HepG2 (cell line): ENCODE measurements around the gene HSPA4L. TPM values are rescaled to one million over a fixed set of nuclear protein-coding genes. Genes with fewer than 3 reads are reported as not detected.
A peak's percentile ranks its signal among the peaks of the same experiment; 100 is the strongest.

Source experiments
- ATAC-seq: fragments of 200-7000 bp; cut with Tn5 transposase; 3 replicates; pipeline ENCODE4 v1.9.1; 2020; ENCODE audit warnings: mild to moderate bottlenecking, moderate library complexity
- BruUV-seq: library from RNA; stranded (reverse); fragments of 400-500 nt; replicated peaks from 2 replicates; lab custom pipeline; 2021; lab: Mats Ljungman, UMichigan
- CTCF ChIA-PET: fragments of 300-600 bp; formaldehyde crosslinking; extraction: SDS; loops from one replicate; lab custom pipeline; 2021; ENCODE audit warnings: low total read pairs, inconsistent platforms, low intra/inter-chr PET ratio; lab: Yijun Ruan, JAX
- POLR2A ChIA-PET: fragments of 350-600 bp; sonication (Branson Sonifier 250); formaldehyde crosslinking; loops from one replicate; lab custom pipeline; 2020; ENCODE audit warnings: antibody characterized with exemption, inconsistent platforms; lab: Yijun Ruan, JAX
- DNase-seq: peaks from one replicate; pipeline ENCODE4 v3.0.0-alpha.2; 2015; ENCODE audit warnings: low spot score
- FAIRE-seq: peaks from 3 replicates; lab custom pipeline; 2011; peaks lifted over from hg19 to GRCh38; lab: Jason Lieb, UNC
- H2AFZ ChIP-seq: one replicate; pipeline ENCODE4 v1.6.1; 2011; ENCODE audit warnings: low read length, inconsistent platforms
- H3K27ac ChIP-seq: fragments of 300-600 bp; 3 replicates; pipeline ENCODE4 v1.8.0; 2011; ENCODE audit warnings: mixed run types, mild to moderate bottlenecking, mixed read lengths, low read length, inconsistent platforms; ENCODE audit not compliant: insufficient read depth; ENCODE audit errors: extremely low read length
- H3K27me3 ChIP-seq, 2 experiments: fragments of 200-600 bp in 1 of 2; 2 replicates in 1 of 2; 3 replicates in 1 of 2; pipeline versions ENCODE4 v1.6.0 to v1.8.0; 2011; ENCODE audit warnings: low read length in 2 of 2, mild to moderate bottlenecking in 2 of 2, moderate library complexity in 2 of 2, inconsistent platforms in 1 of 2; ENCODE audit not compliant: insufficient read depth in 2 of 2, control insufficient read depth in 1 of 2
- H3K36me3 ChIP-seq, 2 experiments: fragments of 200-600 bp in 1 of 2; replicated peaks in 1 of 2; 2 replicates in 1 of 2; 3 replicates in 1 of 2; pipeline versions ENCODE4 v1.5.1 to v1.8.0; 2011; ENCODE audit warnings: low read length in 2 of 2, inconsistent platforms in 1 of 2; ENCODE audit not compliant: insufficient read depth in 2 of 2, control insufficient read depth in 1 of 2
- H3K4me1 ChIP-seq: 2 replicates; pipeline ENCODE4 v1.5.1; 2012; ENCODE audit warnings: low read length, inconsistent platforms; ENCODE audit not compliant: insufficient read depth
- H3K4me2 ChIP-seq: 2 replicates; pipeline ENCODE4 v1.6.0; 2011; ENCODE audit warnings: low read depth, low read length, inconsistent platforms
- H3K4me3 ChIP-seq, 3 experiments: fragments of 200-600 bp in 1 of 3; sonication (generic), shearing (Covaris generic) in 1 of 3; replicated peaks in 1 of 3; 2 replicates each; pipeline ENCODE4 v1.5.1; 2011 to 2016; ENCODE audit warnings: low read length in 3 of 3, inconsistent platforms in 2 of 3, low read depth in 2 of 3, mild to moderate bottlenecking in 2 of 3, control low read depth in 1 of 3, mixed read lengths in 1 of 3; ENCODE audit not compliant: insufficient read depth in 1 of 3
- H3K79me2 ChIP-seq: one replicate; pipeline ENCODE4 v1.6.1; 2011; ENCODE audit warnings: low read length, inconsistent platforms; ENCODE audit not compliant: insufficient read depth
- H3K9ac ChIP-seq: 2 replicates; pipeline ENCODE4 v1.6.0; 2011; ENCODE audit warnings: mild to moderate bottlenecking, low read depth, low read length, inconsistent platforms; ENCODE audit not compliant: insufficient read depth
- H3K9me3 ChIP-seq: 2 replicates; pipeline ENCODE4 v1.5.1; 2012; ENCODE audit warnings: mild to moderate bottlenecking, low read length
- H4K20me1 ChIP-seq: 2 replicates; pipeline ENCODE4 v1.6.0; 2011; ENCODE audit warnings: inconsistent platforms, mild to moderate bottlenecking, low read length, moderate library complexity; ENCODE audit not compliant: insufficient read depth
- ASH2L ChIP-seq: fragments of 300-600, 200-600 bp; sonication (generic); IDR thresholded peaks from 2 replicates; pipeline ENCODE4 v1.7.0; 2017; ENCODE audit warnings: low read depth, mild to moderate bottlenecking, moderate library complexity, mixed read lengths, low read length; ENCODE audit not compliant: insufficient read length
- ATF4 ChIP-seq, 2 experiments: fragments of 450-650 bp in 1 of 2; sonication (generic) in 1 of 2; formaldehyde crosslinking; IDR thresholded peaks; 2 replicates each; pipeline versions ENCODE4 v1.5.0 to v1.8.0; 2020 to 2022; ENCODE audit warnings: mild to moderate bottlenecking in 1 of 2, missing genetic modification reagents in 1 of 2
- CENPBD1 ChIP-seq: sonication (generic); formaldehyde crosslinking; IDR thresholded peaks from 2 replicates; pipeline ENCODE4 v1.8.0; 2022; ENCODE audit warnings: missing genetic modification reagents, low read depth, mild to moderate bottlenecking, borderline replicate concordance
- DNMT1 ChIP-seq: sonication (generic); formaldehyde crosslinking; IDR thresholded peaks from 2 replicates; pipeline ENCODE4 v1.5.1; 2020; ENCODE audit warnings: mild to moderate bottlenecking, missing genetic modification reagents
- DRAP1 ChIP-seq: IDR thresholded peaks from 2 replicates; pipeline ENCODE4 v1.6.1; 2016; ENCODE audit warnings: missing genetic modification reagents, missing compliant biosample characterization
- GATAD1 ChIP-seq: IDR thresholded peaks from 2 replicates; pipeline ENCODE4 v1.6.1; 2016; ENCODE audit warnings: missing genetic modification reagents, missing compliant biosample characterization
- HMGXB4 ChIP-seq, 2 experiments: sonication (generic) in 1 of 2; formaldehyde crosslinking in 1 of 2; IDR thresholded peaks; 2 replicates each; pipeline versions ENCODE4 v1.4.0 to v1.6.1; 2018 to 2020; ENCODE audit warnings: missing genetic modification reagents in 2 of 2, borderline replicate concordance in 1 of 2, low read depth in 1 of 2, mild to moderate bottlenecking in 1 of 2, missing biosample characterization in 1 of 2
- MIER3 ChIP-seq: IDR thresholded peaks from 2 replicates; pipeline ENCODE4 v1.6.1; 2016; ENCODE audit warnings: missing compliant biosample characterization, borderline replicate concordance
- MLX ChIP-seq: IDR thresholded peaks from 2 replicates; pipeline ENCODE4 v1.6.1; 2016
- PLSCR1 ChIP-seq: sonication (generic); formaldehyde crosslinking; IDR thresholded peaks from 2 replicates; pipeline ENCODE4 v1.5.0; 2020; ENCODE audit warnings: missing genetic modification reagents, mild to moderate bottlenecking, borderline replicate concordance
- POLR2A ChIP-seq, 2 experiments: IDR thresholded peaks; 2 replicates each; pipeline ENCODE4 v1.6.1; 2011; ENCODE audit warnings: low read depth in 2 of 2, low read length in 2 of 2, mild to moderate bottlenecking in 1 of 2, moderate library complexity in 1 of 2; ENCODE audit not compliant: insufficient read depth in 1 of 2
- RFXAP ChIP-seq: sonication (generic); formaldehyde crosslinking; IDR thresholded peaks from 2 replicates; pipeline ENCODE4 v1.4.0; 2020; ENCODE audit warnings: missing genetic modification reagents, borderline replicate concordance
- ZFP62 ChIP-seq: sonication (generic); formaldehyde crosslinking; IDR thresholded peaks from 2 replicates; pipeline ENCODE4 v1.4.0; 2020; ENCODE audit warnings: missing genetic modification reagents
- ZNF3 ChIP-seq: IDR thresholded peaks from 2 replicates; pipeline ENCODE4 v1.7.0; 2017; ENCODE audit warnings: inconsistent platforms
- ZNF441 ChIP-seq: sonication (generic); formaldehyde crosslinking; IDR thresholded peaks from 2 replicates; pipeline ENCODE4 v1.7.0; 2021; ENCODE audit warnings: missing genetic modification reagents, borderline replicate concordance
- ZSCAN31 ChIP-seq: sonication (generic); formaldehyde crosslinking; IDR thresholded peaks from 2 replicates; pipeline ENCODE4 v1.5.0; 2020; ENCODE audit warnings: low read depth, mild to moderate bottlenecking, missing genetic modification reagents
- WGBS: methylation state at CpG from one replicate; pipeline ENCODE4 v1.1.6; 2017; ENCODE audit warnings: low lambda C conversion rate; 5-methylcytosine and 5-hydroxymethylcytosine counted together
- in situ Hi-C: cut with HindIII; loops from 2 replicates; pipeline ENCODE4 v1.10.0; 2017; ENCODE audit warnings: low pct_unique_long_range_greater_than_20kb; ENCODE audit not compliant: extremely low pct_ligation_motif_present
- intact Hi-C: fragments of 100-400 bp; cut with micrococcal nuclease; formaldehyde crosslinking; loops from one replicate; pipeline ENCODE4 v1.10.0; 2022; ENCODE audit not compliant: unreplicated experiment
- polyA plus RNA-seq, 8 experiments: library from polyadenylated mRNA; depleted of rRNA in 3 of 8; stranded (reverse) in 7 of 8; unstranded in 1 of 8; fragments of >200 nt; fragmentation: Illumina TruSeq in 4 of 8; extraction: Trizol in 4 of 8; gene quantifications; 2 replicates each; pipeline versions ENCODE4 v1.2.1 to v1.2.3, GENCODE V29; 2011 to 2016; ENCODE audit warnings: low read depth in 4 of 8, missing spikeins in 1 of 8, mixed read lengths in 1 of 8; ENCODE audit not compliant: insufficient read depth in 1 of 8
- total RNA-seq, 5 experiments: library from RNA; depleted of rRNA; stranded (reverse); fragments of >200 nt; fragmentation: Illumina TruSeq; extraction: Trizol; gene quantifications; 2 replicates each; pipeline ENCODE4 v1.2.3, GENCODE V29; 2016; ENCODE audit warnings: low read depth in 1 of 5

The HSPA4L gene
- total and polyA plus RNA-seq, 2 of the 13 experiments (the other 11 are each of a cell fraction or from before 2014, with no cell fraction given) = 3.7 to 31.5 TPM

GRCh38 chr4:127880763-127881562, 98.8 kb downstream of the HSPA4L start, which contains the start of gene PLK4 (continued):
- no peak for TF ChIP-seq PLSCR1 (CRISPR knock-in tag)
- TF ChIP-seq ATF4 (CRISPR knock-in tag; IDR thresholded peaks at IDR 0.05) = peak in 1 of 2 experiments; percentile 59; a peak in 2 of 4 replicates
- TF ChIP-seq MLX (CRISPR knock-in tag) = no peak
- peak; percentile 97 for TF ChIP-seq ASH2L

- Histone ChIP-seq H3K27ac (peak overlapping the region; percentile 86), H3K4me2 (peak overlapping the region; percentile 83), H3K9ac (peak overlapping the region; percentile 88), H3K4me1 (peaks cover 22% of the 10 kb centered on the region), H3K27me3 (no peaks in the 10 kb centered on the region), H2AFZ (peak overlapping the region; percentile 68), H3K4me3 (peak overlapping the region; percentile 75 to 92 (median 90)), H3K36me3 (peaks cover 2 to 10% of the 10 kb centered on the region in 2 experiments; a peak in 2 of 5 replicates), H4K20me1 (no peaks in the 10 kb centered on the region), H3K9me3 (no peaks in the 10 kb centered on the region), H3K79me2 (peaks cover 15% of the 10 kb centered on the region)
- intact Hi-C loops (loop anchor here (1.0 to 10.0 kb wide), 3 partner anchors 83 to 184 kb away; partner anchors contain the start of genes ABHD18, HSPA4L and MFSD8), in situ Hi-C loops (no loop called here)
- ATAC-seq (no peak; the same call in 2 of the 3 replicates), DNase-seq (no peak), FAIRE-seq (peak; percentile 57)
- POLR2A ChIA-PET = interaction anchor here (1.0 to 1.7 kb wide), 4 partner anchors 9 to 180 kb away, joined by 4 to 15 read pairs (median 7); partner anchors contain the start of genes ABHD18, LARP1B and MFSD8
- CTCF ChIA-PET = no interaction called here
- BruUV-seq = no TSS peak
- WGBS = 4% methylated on average over 6 of the region's 7 CpGs
- TF ChIP-seq DNMT1 = no peak
- TF ChIP-seq POLR2A (IDR thresholded peaks at IDR 0.05; ENCODE audit: insufficient read depth in 1 of 2, low read depth in 2 of 2, low read length in 2 of 2) = peak; percentile 30 to 54; a peak in 2 of 4 replicates
- no peak for TF ChIP-seq ZFP62 (CRISPR knock-in tag)
- no peak for TF ChIP-seq CENPBD1 (CRISPR knock-in tag)
- TF ChIP-seq MIER3 (CRISPR knock-in tag) = no peak
- TF ChIP-seq ZNF441 (CRISPR knock-in tag) = 0 out of 2 replicates have a peak, but pooled peaks have one; percentile 0
- 0 out of 2 replicates have a peak, but pooled peaks have one; percentile 3 for TF ChIP-seq RFXAP
- 0 out of 2 replicates have a peak, but pooled peaks have one; percentile 6 for TF ChIP-seq GATAD1 (CRISPR knock-in tag)
- 0 out of 2 replicates have a peak, but pooled peaks have one; percentile 1 for TF ChIP-seq ZSCAN31 (CRISPR knock-in tag)
- no peak for TF ChIP-seq ZNF3 (CRISPR knock-in tag)
- TF ChIP-seq DRAP1 = peak; percentile 65
- TF ChIP-seq HMGXB4 (CRISPR knock-in tag; IDR thresholded peaks at IDR 0.05; ENCODE audit: borderline replicate concordance in 1 of 2, low read depth in 1 of 2) = peak in 1 of 2 experiments; percentile 9; a peak in 1 of 4 replicates
Measured at GRCh38 chr4:127881563-127881864, 99.4 kb downstream of the HSPA4L start.
